K562 (cell line): ENCODE measurements around the gene PCK1. TPM values are rescaled to one million over a fixed set of nuclear protein-coding genes. Genes with fewer than 3 reads are reported as not detected.

ENCODE experiments used
- ATAC-seq: fragments of 200-7000 bp; cut with Tn5 transposase; 3 replicates; pipeline ENCODE4 v1.9.1; 2020; ENCODE audit warnings: moderate library complexity
- BruUV-seq: library from RNA; stranded (reverse); fragments of 400-500 nt; replicated peaks from 2 replicates; lab custom pipeline; 2021; lab: Mats Ljungman, UMichigan
- CTCF ChIA-PET: fragments of 300-600 bp; formaldehyde crosslinking; extraction: SDS; loops from one replicate; lab custom pipeline; 2021; ENCODE audit warnings: low intra/inter-chr PET ratio; lab: Yijun Ruan, JAX
- POLR2A ChIA-PET: fragments of 300-600, 350-650 bp; sonication (Branson Sonifier 250); formaldehyde crosslinking; extraction: SDS; loops from one replicate; lab custom pipeline; 2021; ENCODE audit warnings: antibody characterized with exemption, inconsistent platforms; lab: Yijun Ruan, JAX
- DNase-seq, 4 experiments: peaks; one replicate each; pipeline versions ENCODE4 v3.0.0 to v3.0.0-alpha.2; 2011 to 2018; ENCODE audit warnings: low spot score in 3 of 4, mixed read lengths in 3 of 4; ENCODE audit errors: extremely low read depth in 1 of 4
- FAIRE-seq: peaks from 2 replicates; lab custom pipeline; 2011; peaks lifted over from hg19 to GRCh38; lab: Jason Lieb, UNC
- H2AFZ ChIP-seq: 2 replicates; pipeline ENCODE4 v1.6.0; 2011; ENCODE audit warnings: low read depth, low read length, control low read depth, inconsistent platforms
- H3K27ac ChIP-seq: fragments of 200-600 bp; 3 replicates; pipeline ENCODE4 v1.8.0; 2011; ENCODE audit warnings: low read depth, mild to moderate bottlenecking, control low read depth, inconsistent platforms, low read length, moderate library complexity, mixed read lengths; ENCODE audit errors: extremely low read depth
- H3K27me3 ChIP-seq, 2 experiments: fragments of 300-600 bp in 1 of 2; 2 replicates in 1 of 2; 3 replicates in 1 of 2; pipeline versions ENCODE4 v1.6.0 to v1.8.0; 2011; ENCODE audit warnings: inconsistent platforms in 2 of 2, low read length in 2 of 2, mild to moderate bottlenecking in 1 of 2, mixed read lengths in 1 of 2, moderate library complexity in 1 of 2; ENCODE audit not compliant: control insufficient read depth in 2 of 2, insufficient read depth in 2 of 2
- H3K36me3 ChIP-seq: fragments of 300-600 bp; 3 replicates; pipeline ENCODE4 v1.8.0; 2011; ENCODE audit warnings: mild to moderate bottlenecking, low read length, inconsistent platforms; ENCODE audit not compliant: control insufficient read depth, insufficient read depth
- H3K4me1 ChIP-seq, 2 experiments: fragments of 200-600 bp in 1 of 2; replicated peaks in 1 of 2; 2 replicates in 1 of 2; 3 replicates in 1 of 2; pipeline versions ENCODE4 v1.5.1 to v1.8.0; 2011; ENCODE audit warnings: inconsistent platforms in 2 of 2, low read length in 2 of 2, mild to moderate bottlenecking in 1 of 2, mixed read lengths in 1 of 2, moderate library complexity in 1 of 2; ENCODE audit not compliant: control insufficient read depth in 2 of 2, insufficient read depth in 2 of 2
- H3K4me2 ChIP-seq: 2 replicates; pipeline ENCODE4 v1.6.1; 2011; ENCODE audit warnings: low read length, control low read depth, inconsistent platforms, mixed read lengths; ENCODE audit not compliant: insufficient read depth
- H3K4me3 ChIP-seq: fragments of 200-600 bp; sonication (generic), shearing (Covaris generic); 2 replicates; pipeline ENCODE4 v1.5.1; 2016; ENCODE audit warnings: control low read depth, inconsistent platforms
- H3K79me2 ChIP-seq: fragments of 200-600 bp; 3 replicates; pipeline ENCODE4 v1.8.0; 2011; ENCODE audit warnings: low read length, inconsistent platforms; ENCODE audit not compliant: control insufficient read depth, insufficient read depth
- H3K9ac ChIP-seq, 2 experiments: 2 replicates each; pipeline versions ENCODE4 v1.6.0 to v1.6.1; 2011; ENCODE audit warnings: low read depth in 2 of 2, low read length in 2 of 2, control low read depth in 1 of 2, inconsistent platforms in 1 of 2, mild to moderate bottlenecking in 1 of 2, mixed read lengths in 1 of 2; ENCODE audit not compliant: insufficient read depth in 1 of 2
- H3K9me1 ChIP-seq: one replicate; pipeline ENCODE4 v1.6.0; 2011; ENCODE audit warnings: inconsistent platforms, mild to moderate bottlenecking, low read length, moderate library complexity; ENCODE audit not compliant: control insufficient read depth, insufficient read depth
- H3K9me3 ChIP-seq: replicated peaks from 2 replicates; pipeline ENCODE4 v1.5.1; 2011; ENCODE audit warnings: low read depth, low read length, inconsistent platforms; ENCODE audit not compliant: control insufficient read depth, insufficient read depth
- H4K20me1 ChIP-seq: replicated peaks from 2 replicates; pipeline ENCODE4 v1.6.1; 2011; ENCODE audit warnings: low read length, inconsistent platforms, mixed read lengths; ENCODE audit not compliant: control insufficient read depth, insufficient read depth
- MEIS2 ChIP-seq: fragments of 450-650 bp; IDR thresholded peaks from 2 replicates; pipeline ENCODE4 v1.6.1; 2014; ENCODE audit warnings: mild to moderate bottlenecking; ENCODE audit not compliant: partially characterized antibody
- WGBS: fragments of 100-300 bp; shearing (Covaris generic); methylation state at CpG from one replicate; pipeline ENCODE4 v1.1.6; 2016; ENCODE audit warnings: low coverage, mixed read lengths; ENCODE audit not compliant: insufficient coverage; ENCODE audit errors: missing lambda C conversion rate; 5-methylcytosine and 5-hydroxymethylcytosine counted together
- in situ Hi-C: fragments of 300-500 bp; cut with MboI; formaldehyde crosslinking; loops from 4 replicates; pipeline ENCODE4 v1.15.0; 2018; ENCODE audit warnings: inconsistent platforms, mixed read lengths
- intact Hi-C: fragments of 100-400 bp; cut with micrococcal nuclease; formaldehyde crosslinking; loops from 2 replicates; pipeline ENCODE4 v1.14.2; 2022
- polyA plus RNA-seq, 8 experiments: library from polyadenylated mRNA; depleted of rRNA in 4 of 8; stranded (reverse) in 5 of 8; unstranded in 3 of 8; fragments of >200 nt; fragmentation: Nextera tagmentation in 2 of 8; fragmentation: Illumina TruSeq in 1 of 8; extraction: Ambion mirVana in 2 of 8; extraction: Trizol in 1 of 8; gene quantifications; 2 replicates each; pipeline versions ENCODE4 v1.2.1 to v1.2.3, GENCODE V29; 2011 to 2014; ENCODE audit warnings: inconsistent platforms in 1 of 8, missing spikeins in 1 of 8
- total RNA-seq, 7 experiments: library from RNA; depleted of rRNA in 6 of 7; stranded (reverse); fragments of >200 nt in 6 of 7; fragmentation: Illumina TruSeq in 2 of 7; extraction: Trizol in 2 of 7; gene quantifications; 2 replicates each; pipeline versions ENCODE4 v1.2.1 to v1.2.3, GENCODE V29; 2011 to 2021; ENCODE audit warnings: low replicate concordance in 1 of 7
- TF ChIP-seq, protein P1 (sequence below), 2 experiments: fragments of 450-650 bp; IDR thresholded peaks; 2 replicates each; pipeline ENCODE4 v1.6.1; 2016; ENCODE audit warnings: mild to moderate bottlenecking in 2 of 2, borderline replicate concordance in 1 of 2, low read depth in 1 of 2, moderate library complexity in 1 of 2
- TF ChIP-seq, protein P2 (sequence below), 2 experiments: IDR thresholded peaks in 1 of 2; conservative IDR thresholded peaks in 1 of 2; 2 replicates each; pipeline ENCODE4 v1.6.1; 2016; ENCODE audit warnings: low read depth in 2 of 2, mild to moderate bottlenecking in 1 of 2, missing compliant biosample characterization in 1 of 2, missing genetic modification characterization in 1 of 2, moderate library complexity in 1 of 2

The PCK1 gene
- total and polyA plus RNA-seq, 9 of the 15 experiments (the other 6 are each of a cell fraction or from before 2014, with no cell fraction given) = 0.05 to 0.73 (median 0.15) TPM

- Histone ChIP-seq H3K4me3 (no peak overlapping the region), H3K4me2 (no peak overlapping the region), H3K9ac (no peak overlapping the region), H3K36me3 (no peaks in the 10 kb centered on the region), H3K79me2 (no peaks in the 10 kb centered on the region), H2AFZ (no peak overlapping the region), H4K20me1 (no peaks in the 10 kb centered on the region), H3K4me1 (peaks cover 26 to 34% of the 10 kb centered on the region in 2 experiments), H3K27me3 (peaks cover 21 to 45% of the 10 kb centered on the region in 2 experiments; a peak in 4 of 5 replicates), H3K27ac (no peak overlapping the region), H3K9me3 (no peaks in the 10 kb centered on the region), H3K9me1 (no peaks in the 10 kb centered on the region)
- ATAC-seq = no peak
- in situ Hi-C loops (no loop called here), intact Hi-C loops (no loop called here)
- TF ChIP-seq, protein P1, sequence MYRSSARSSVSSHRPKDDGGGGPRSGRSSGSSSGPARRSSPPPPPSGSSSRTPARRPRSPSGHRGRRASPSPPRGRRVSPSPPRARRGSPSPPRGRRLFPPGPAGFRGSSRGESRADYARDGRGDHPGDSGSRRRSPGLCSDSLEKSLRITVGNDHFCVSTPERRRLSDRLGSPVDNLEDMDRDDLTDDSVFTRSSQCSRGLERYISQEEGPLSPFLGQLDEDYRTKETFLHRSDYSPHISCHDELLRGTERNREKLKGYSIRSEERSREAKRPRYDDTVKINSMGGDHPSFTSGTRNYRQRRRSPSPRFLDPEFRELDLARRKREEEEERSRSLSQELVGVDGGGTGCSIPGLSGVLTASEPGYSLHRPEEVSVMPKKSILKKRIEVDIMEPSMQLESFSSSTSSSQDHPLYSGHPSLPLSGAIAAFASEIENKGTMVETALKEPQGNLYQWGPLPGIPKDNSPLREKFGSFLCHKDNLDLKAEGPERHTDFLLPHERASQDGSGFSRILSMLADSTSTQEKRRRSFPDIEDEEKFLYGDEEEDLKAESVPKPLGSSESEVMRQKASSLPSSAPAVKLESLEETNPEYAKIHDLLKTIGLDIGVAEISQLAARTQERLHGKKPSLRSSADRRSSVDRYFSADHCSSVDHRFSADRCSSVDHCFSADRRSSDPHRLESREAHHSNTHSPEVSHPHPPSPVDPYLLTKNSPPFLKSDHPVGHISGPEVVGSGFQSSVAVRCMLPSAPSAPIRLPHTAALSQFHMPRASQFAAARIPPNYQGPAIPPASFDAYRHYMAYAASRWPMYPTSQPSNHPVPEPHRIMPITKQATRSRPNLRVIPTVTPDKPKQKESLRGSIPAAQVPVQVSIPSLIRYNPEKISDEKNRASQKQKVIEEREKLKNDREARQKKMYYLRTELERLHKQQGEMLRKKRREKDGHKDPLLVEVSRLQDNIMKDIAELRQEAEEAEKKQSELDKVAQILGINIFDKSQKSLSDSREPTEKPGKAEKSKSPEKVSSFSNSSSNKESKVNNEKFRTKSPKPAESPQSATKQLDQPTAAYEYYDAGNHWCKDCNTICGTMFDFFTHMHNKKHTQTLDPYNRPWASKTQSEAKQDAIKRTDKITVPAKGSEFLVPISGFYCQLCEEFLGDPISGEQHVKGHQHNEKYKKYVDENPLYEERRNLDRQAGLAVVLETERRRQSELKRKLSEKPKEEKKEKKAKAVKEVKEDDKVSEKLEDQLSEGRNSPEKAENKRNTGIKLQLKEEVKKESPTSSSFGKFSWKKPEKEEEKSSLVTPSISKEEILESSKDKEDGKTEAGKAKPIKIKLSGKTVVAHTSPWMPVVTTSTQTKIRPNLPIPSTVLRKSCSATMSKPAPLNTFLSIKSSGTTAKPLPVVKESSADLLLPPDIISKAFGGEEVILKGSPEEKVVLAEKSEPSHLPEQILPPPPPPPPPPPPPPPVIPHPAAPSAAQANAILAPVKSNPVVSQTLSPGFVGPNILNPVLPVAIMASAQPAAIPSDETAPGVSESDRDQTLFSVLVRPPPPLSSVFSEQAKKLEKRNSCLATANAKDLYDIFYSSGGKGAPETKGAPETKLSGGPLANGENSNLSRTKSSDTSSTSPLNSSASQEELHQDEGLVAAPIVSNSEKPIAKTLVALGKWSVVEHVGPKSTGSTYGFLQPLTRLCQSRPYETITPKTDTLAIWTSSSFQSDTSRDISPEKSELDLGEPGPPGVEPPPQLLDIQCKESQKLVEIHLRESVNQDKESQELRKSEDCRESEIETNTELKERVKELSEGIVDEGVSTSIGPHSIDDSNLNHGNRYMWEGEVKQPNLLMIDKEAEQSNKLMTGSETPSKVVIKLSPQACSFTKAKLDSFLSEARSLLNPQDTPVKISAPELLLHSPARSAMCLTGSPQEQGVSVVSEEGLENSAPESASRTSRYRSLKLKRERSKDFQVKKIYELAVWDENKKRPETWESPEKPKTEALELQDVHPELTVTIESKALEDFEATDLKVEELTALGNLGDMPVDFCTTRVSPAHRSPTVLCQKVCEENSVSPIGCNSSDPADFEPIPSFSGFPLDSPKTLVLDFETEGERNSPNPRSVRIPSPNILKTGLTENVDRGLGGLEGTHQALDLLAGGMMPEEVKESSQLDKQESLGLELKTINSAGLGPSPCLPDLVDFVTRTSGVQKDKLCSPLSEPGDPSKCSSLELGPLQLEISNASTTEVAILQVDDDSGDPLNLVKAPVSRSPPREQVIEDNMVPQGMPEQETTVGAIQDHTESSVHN (IDR thresholded peaks at IDR 0.05; ENCODE audit: borderline replicate concordance in 1 of 2, low read depth in 1 of 2) = no peak
- TF ChIP-seq, protein P2, sequence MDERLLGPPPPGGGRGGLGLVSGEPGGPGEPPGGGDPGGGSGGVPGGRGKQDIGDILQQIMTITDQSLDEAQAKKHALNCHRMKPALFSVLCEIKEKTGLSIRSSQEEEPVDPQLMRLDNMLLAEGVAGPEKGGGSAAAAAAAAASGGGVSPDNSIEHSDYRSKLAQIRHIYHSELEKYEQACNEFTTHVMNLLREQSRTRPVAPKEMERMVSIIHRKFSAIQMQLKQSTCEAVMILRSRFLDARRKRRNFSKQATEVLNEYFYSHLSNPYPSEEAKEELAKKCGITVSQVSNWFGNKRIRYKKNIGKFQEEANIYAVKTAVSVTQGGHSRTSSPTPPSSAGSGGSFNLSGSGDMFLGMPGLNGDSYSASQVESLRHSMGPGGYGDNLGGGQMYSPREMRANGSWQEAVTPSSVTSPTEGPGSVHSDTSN (CRISPR knock-in tag; IDR thresholded peaks at IDR 0.05; ENCODE audit: low read depth) = no peak
- TF ChIP-seq, protein P2 (tag; conservative IDR thresholded peaks at IDR 0.05; ENCODE audit: low read depth) = peak; percentile 78
- peak; percentile 54 for TF ChIP-seq MEIS2
- DNase-seq = no peak
- 3% methylated on average over 2 of the region's 2 CpGs for WGBS
- POLR2A ChIA-PET = interaction anchor here (0.7 to 1.5 kb wide), 3 partner anchors 9 to 57 kb away, joined by 3 to 6 read pairs (median 3); no protein-coding TSS in a partner anchor
- no TSS peak for BruUV-seq
- FAIRE-seq = no peak
- CTCF ChIA-PET = no interaction called here
Measured at GRCh38 chr20:57576002-57576401, 15.1 kb downstream of the PCK1 start.
